ENCODE results near the gene SEC16A.

GRCh38 chr9:136466155-136466541 is 16.7 kb downstream of the SEC16A start:
- no peak for TF ChIP-seq POLR2AphosphoS5 (IDR thresholded peaks at IDR 0.05; ENCODE audit: low read depth, low read length)
- TF ChIP-seq TAF1 (IDR thresholded peaks at IDR 0.05; ENCODE audit: low read depth, low read length) = no peak
- no peak for TF ChIP-seq POLR2A (IDR thresholded peaks at IDR 0.05; ENCODE audit: low read depth, low read length)
